ENCODE data around the gene TMEM107. TPM values are rescaled to one million over a fixed set of nuclear protein-coding genes. Genes with fewer than 3 reads are reported as not detected.

Gene TMEM107
- total RNA-seq, 1 experiment from 2014 or later = 30.1 TPM

- peak; percentile 97; the same call in 1 of the 2 replicates for TF ChIP-seq ATF3 (IDR thresholded peaks at IDR 0.05)
- peak; percentile 68 for TF ChIP-seq YY1 (IDR thresholded peaks at IDR 0.05; ENCODE audit: extremely low read depth, insufficient replicate concordance, low read depth, low read length)
- TF ChIP-seq TCF7L2 (IDR thresholded peaks at IDR 0.05; ENCODE audit: borderline replicate concordance, extremely low read depth, insufficient read depth, insufficient read length) = no peak
- no peak for TF ChIP-seq FOSL1 (IDR thresholded peaks at IDR 0.05; ENCODE audit: low read depth)
Observed at GRCh38 chr17:8125154-8125946, 50.8 kb downstream of the TMEM107 start (continued).

DNA sequence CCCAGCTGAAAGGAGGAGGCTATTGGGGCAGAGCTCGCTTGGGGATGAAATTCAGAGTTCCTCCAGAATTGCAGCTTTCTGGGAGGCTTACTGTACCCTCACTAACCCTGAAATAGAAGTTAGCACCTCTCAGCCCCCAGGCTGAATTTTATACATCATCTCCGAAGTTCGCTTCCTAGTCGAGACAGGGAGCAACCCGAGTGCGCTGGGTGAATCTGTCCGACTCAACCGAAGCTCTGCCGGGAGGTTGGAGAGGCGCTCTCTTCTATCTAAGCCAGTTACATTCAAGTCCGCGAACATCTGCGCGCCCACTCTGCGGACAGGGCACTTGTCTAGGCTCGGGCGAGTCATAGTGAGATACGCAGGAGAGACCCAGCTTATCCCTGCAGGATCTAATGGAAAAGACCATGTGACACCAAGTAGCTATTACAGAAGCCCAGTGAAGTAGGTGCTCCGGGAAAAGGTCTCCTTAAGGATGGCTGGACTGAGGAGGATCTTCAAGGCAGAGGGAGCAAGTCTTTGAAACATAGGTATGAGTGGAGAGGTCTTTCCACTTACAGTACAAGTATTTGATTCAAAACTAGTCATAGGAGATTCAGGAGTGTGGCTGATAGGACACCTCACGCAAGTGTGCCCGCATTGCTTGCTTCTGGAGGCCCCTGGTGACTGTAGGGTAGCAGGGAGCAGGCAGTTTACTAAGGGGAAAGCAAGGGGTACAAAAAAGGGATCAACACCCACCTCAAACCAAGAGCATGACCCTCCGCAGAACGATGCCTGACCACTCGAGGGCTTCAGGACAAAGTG lies 51.6 kb downstream of the TMEM107 start:
- no TSS peak for BruUV-seq (replicated peaks)
- H3K79me2 ChIP-seq (ENCODE audit: insufficient read depth, low read length) = no peaks in the 10 kb centered on the region
- DNase-seq (ENCODE audit: low read depth, low spot score) (no peak), ATAC-seq (no peak)
- no peak overlapping the region for H3K4me3 ChIP-seq (replicated peaks in 1 of 2; ENCODE audit: low read depth in 1 of 2, low read length in 2 of 2)
- ChIA-PET POLR2A (no interaction called here), RAD21 (ENCODE audit: low non-redundant PET in 1 of 2, low total read pairs in 2 of 2, uncharacterized antibody in 2 of 2, unreplicated experiment in 2 of 2) (no interaction called here), CTCF (no interaction called here)
- H3K27me3 ChIP-seq (ENCODE audit: insufficient read depth, low read length) = no peaks in the 10 kb centered on the region
- TF ChIP-seq, protein P1, sequence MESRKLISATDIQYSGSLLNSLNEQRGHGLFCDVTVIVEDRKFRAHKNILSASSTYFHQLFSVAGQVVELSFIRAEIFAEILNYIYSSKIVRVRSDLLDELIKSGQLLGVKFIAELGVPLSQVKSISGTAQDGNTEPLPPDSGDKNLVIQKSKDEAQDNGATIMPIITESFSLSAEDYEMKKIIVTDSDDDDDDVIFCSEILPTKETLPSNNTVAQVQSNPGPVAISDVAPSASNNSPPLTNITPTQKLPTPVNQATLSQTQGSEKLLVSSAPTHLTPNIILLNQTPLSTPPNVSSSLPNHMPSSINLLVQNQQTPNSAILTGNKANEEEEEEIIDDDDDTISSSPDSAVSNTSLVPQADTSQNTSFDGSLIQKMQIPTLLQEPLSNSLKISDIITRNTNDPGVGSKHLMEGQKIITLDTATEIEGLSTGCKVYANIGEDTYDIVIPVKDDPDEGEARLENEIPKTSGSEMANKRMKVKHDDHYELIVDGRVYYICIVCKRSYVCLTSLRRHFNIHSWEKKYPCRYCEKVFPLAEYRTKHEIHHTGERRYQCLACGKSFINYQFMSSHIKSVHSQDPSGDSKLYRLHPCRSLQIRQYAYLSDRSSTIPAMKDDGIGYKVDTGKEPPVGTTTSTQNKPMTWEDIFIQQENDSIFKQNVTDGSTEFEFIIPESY (IDR thresholded peaks at IDR 0.05; ENCODE audit: extremely low read depth, insufficient replicate concordance, low read length) = no peak
- TF ChIP-seq, protein P2, sequence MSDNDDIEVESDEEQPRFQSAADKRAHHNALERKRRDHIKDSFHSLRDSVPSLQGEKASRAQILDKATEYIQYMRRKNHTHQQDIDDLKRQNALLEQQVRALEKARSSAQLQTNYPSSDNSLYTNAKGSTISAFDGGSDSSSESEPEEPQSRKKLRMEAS (IDR thresholded peaks at IDR 0.05) = no peak
- TF ChIP-seq EZH2phosphoT487 (IDR thresholded peaks at IDR 0.05; ENCODE audit: borderline replicate concordance) (no peak), SP1 (IDR thresholded peaks at IDR 0.05; ENCODE audit: low read depth) (no peak), EZH2 (IDR thresholded peaks at IDR 0.05) (no peak)
- intact Hi-C loops (cut with micrococcal nuclease) = loop anchor here (5.0 to 10.0 kb wide), 2 partner anchors 260 to 437 kb away; partner anchors contain the start of genes RPL26, TP53 and WRAP53
- H3K9me2 ChIP-seq (ENCODE audit: insufficient read depth) = no peaks in the 10 kb centered on the region
- H3K36me3 ChIP-seq (ENCODE audit: control insufficient read depth in 1 of 2, insufficient read depth in 2 of 2, low read length in 2 of 2) = no peaks in the 10 kb centered on the region
- peaks cover 3% of the 10 kb centered on the region; the same call in 1 of the 2 replicates for H4K20me1 ChIP-seq (ENCODE audit: insufficient read depth)
- H3K4me1 ChIP-seq (ENCODE audit: control insufficient read depth in 1 of 2, insufficient read depth in 2 of 2, low read length in 2 of 2) = peaks cover 26 to 73% of the 10 kb centered on the region in 2 experiments
- no peak overlapping the region for H3K9ac ChIP-seq (ENCODE audit: low read length)
- peak overlapping the region; percentile 86; the same call in 1 of the 2 replicates for H3K4me2 ChIP-seq (ENCODE audit: low read length)
- no peak overlapping the region for H3K27ac ChIP-seq (ENCODE audit: low read depth, low read length)
- no peaks in the 10 kb centered on the region for H3K9me3 ChIP-seq (ENCODE audit: control insufficient read depth in 1 of 2, insufficient read depth in 1 of 2, low read depth in 1 of 2, low read length in 2 of 2)
- no peak overlapping the region for H2AFZ ChIP-seq (ENCODE audit: low read depth, low read length, poor library complexity, severe bottlenecking)
